Measurements from ENCODE around the gene DDX53.

The DDX53 gene

GRCh38 chrX:22999696-23000223, at the start of gene DDX53:
TSS of gene DDX53 (plus strand) at chrX:22999960. CDS start at chrX:23000058, 98 bp downstream.
- no peak for DNase-seq (ENCODE audit: low read depth in 1 of 2, low spot score in 1 of 2)

- DNase-seq (ENCODE audit: low read depth in 1 of 2, low spot score in 1 of 2) = no peak
Observed at GRCh38 chrX:22950269-22951266, 49.2 kb upstream of the DDX53 start.

- no peak for DNase-seq (ENCODE audit: low read depth in 1 of 2, low spot score in 1 of 2)
Observed at GRCh38 chrX:22952010-22952409, 47.8 kb upstream of the DDX53 start.

- no peak for DNase-seq (ENCODE audit: low read depth in 1 of 2, low spot score in 1 of 2)
Observed at GRCh38 chrX:22958250-22958649, 41.5 kb upstream of the DDX53 start.

- DNase-seq (ENCODE audit: low read depth in 1 of 2, low spot score in 1 of 2) = no peak
Observed at GRCh38 chrX:22959204-22959920, 40.4 kb upstream of the DDX53 start.

- DNase-seq (ENCODE audit: low read depth in 1 of 2, low spot score in 1 of 2) = no peak
Observed at GRCh38 chrX:22963196-22963595, 36.6 kb upstream of the DDX53 start.

GRCh38 chrX:22968494-22968893, 31.3 kb upstream of the DDX53 start:
- no peak for DNase-seq (ENCODE audit: low read depth in 1 of 2, low spot score in 1 of 2)

- DNase-seq (ENCODE audit: low read depth in 1 of 2, low spot score in 1 of 2) = no peak
Observed at GRCh38 chrX:22969411-22969810, 30.3 kb upstream of the DDX53 start.

GRCh38 chrX:22970861-22971260, 28.9 kb upstream of the DDX53 start:
- no peak for DNase-seq (ENCODE audit: low read depth in 1 of 2, low spot score in 1 of 2)

- DNase-seq (ENCODE audit: low read depth in 1 of 2, low spot score in 1 of 2) = no peak
Observed at GRCh38 chrX:22974616-22975015, 25.1 kb upstream of the DDX53 start.

GRCh38 chrX:22975786-22976185, 24.0 kb upstream of the DDX53 start:
- DNase-seq (ENCODE audit: low read depth in 1 of 2, low spot score in 1 of 2) = no peak

GRCh38 chrX:22985958-22986357, 13.8 kb upstream of the DDX53 start:
- DNase-seq (ENCODE audit: low read depth in 1 of 2, low spot score in 1 of 2) = no peak

GRCh38 chrX:22987452-22987851, 12.3 kb upstream of the DDX53 start:
- DNase-seq (ENCODE audit: low read depth in 1 of 2, low spot score in 1 of 2) = no peak

GRCh38 chrX:23003116-23003515, 3.4 kb downstream of the DDX53 start:
- no peak for DNase-seq (ENCODE audit: low read depth in 1 of 2, low spot score in 1 of 2)

GRCh38 chrX:23008431-23009099, 8.8 kb downstream of the DDX53 start:
- no peak for DNase-seq (ENCODE audit: low read depth in 1 of 2, low spot score in 1 of 2)

GRCh38 chrX:23012162-23012561, 12.4 kb downstream of the DDX53 start:
- no peak for DNase-seq (ENCODE audit: low read depth in 1 of 2, low spot score in 1 of 2)

GRCh38 chrX:23012636-23013035, 12.9 kb downstream of the DDX53 start:
- no peak for DNase-seq (ENCODE audit: low read depth in 1 of 2, low spot score in 1 of 2)

- DNase-seq (ENCODE audit: low read depth in 1 of 2, low spot score in 1 of 2) = no peak
Observed at GRCh38 chrX:23013366-23013765, 13.6 kb downstream of the DDX53 start.

- DNase-seq (ENCODE audit: low read depth in 1 of 2, low spot score in 1 of 2) = no peak
Observed at GRCh38 chrX:23031600-23031999, 31.8 kb downstream of the DDX53 start.

- DNase-seq (ENCODE audit: low read depth in 1 of 2, low spot score in 1 of 2) = no peak
Observed at GRCh38 chrX:23035493-23035892, 35.7 kb downstream of the DDX53 start.

- no peak for DNase-seq (ENCODE audit: low read depth in 1 of 2, low spot score in 1 of 2)
Observed at GRCh38 chrX:23046443-23046842, 46.7 kb downstream of the DDX53 start.
